ENCODE data around the gene DCAF6.
"Not testable (repeated sequence)": the region's sequence is repeated elsewhere in the genome, so short reads cannot be mapped to it uniquely, and the experiment has no call there.

DCAF6 gene

DNA sequence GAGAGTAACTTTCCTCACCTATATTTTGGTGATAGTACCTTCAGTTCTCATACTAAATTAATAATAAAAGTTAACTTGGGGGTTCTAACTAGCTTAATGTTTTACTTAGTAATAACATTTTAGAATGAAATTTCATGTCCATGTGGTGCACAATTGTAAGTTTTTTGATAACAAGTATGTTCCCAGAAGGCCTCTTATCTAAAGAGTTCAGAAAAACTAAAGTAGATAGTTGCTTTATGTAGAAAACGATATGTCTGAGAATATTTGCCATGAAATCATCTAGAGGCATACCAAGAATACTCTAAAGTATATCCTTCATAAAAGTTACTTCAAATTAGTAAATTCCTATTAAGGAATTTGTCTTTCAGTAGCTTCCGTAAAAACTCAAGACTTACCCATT lies 12.4 kb upstream of the DCAF6 start:
- H3K36me3 ChIP-seq (ENCODE audit: insufficient read depth, insufficient read length, low read length): peaks cover 3% of the 10 kb centered on the region
- DNase-seq (ENCODE audit: low read depth, low spot score): no peak
- no peaks in the 10 kb centered on the region for H3K4me1 ChIP-seq (ENCODE audit: insufficient read depth, insufficient read length)
- TF ChIP-seq YY1 (IDR thresholded peaks at IDR 0.05; ENCODE audit: insufficient read depth, insufficient read length) (no peak), SUZ12 (IDR thresholded peaks at IDR 0.05; ENCODE audit: extremely low read depth, insufficient read depth, insufficient read length) (no peak), ZNF274 (IDR thresholded peaks at IDR 0.05; ENCODE audit: low read depth, low read length) (no peak)
- no peak overlapping the region for H3K4me3 ChIP-seq (ENCODE audit: insufficient read length, low read depth)
- H3K9ac ChIP-seq (ENCODE audit: insufficient read length, low read depth): no peak overlapping the region
- no peaks in the 10 kb centered on the region for H3K9me3 ChIP-seq (ENCODE audit: insufficient read depth, low read length)
- H3K27me3 ChIP-seq (ENCODE audit: insufficient read depth, insufficient read length): no peaks in the 10 kb centered on the region

DNA sequence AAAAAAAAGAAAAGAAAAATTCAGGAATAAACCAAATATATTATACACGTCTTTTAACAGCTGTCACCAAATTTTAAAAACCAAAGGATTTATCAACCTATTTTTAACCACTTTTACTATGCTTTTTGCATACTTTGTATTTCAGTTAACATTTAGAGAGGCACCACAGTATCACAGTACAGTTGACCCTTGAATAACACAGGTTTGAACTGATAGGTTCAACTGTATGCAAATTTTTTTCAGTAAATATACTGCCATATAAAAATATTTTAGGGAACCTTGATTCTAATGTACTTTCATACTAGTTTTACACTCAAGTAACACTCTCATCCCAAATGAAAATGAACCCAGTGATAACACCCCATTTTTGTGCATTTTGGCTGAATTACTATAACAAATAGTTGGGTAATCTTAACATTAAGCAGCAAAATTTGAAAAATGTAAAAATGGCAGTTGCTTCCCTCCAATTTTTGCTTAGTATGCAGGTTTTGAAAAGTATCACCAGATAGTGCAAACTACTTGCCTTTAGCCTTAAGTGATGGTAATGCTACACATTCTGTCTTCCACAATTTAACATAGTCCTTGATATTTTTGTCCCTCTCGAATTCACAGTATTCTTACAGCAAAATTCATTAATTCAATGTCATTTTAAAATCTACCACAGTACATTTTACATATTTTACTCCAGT lies 11.8 kb upstream of the DCAF6 start:
- DNase-seq (ENCODE audit: low read depth, low spot score): no peak
- Histone ChIP-seq H3K4me3 (ENCODE audit: insufficient read length, low read depth) (no peak overlapping the region), H3K4me1 (ENCODE audit: insufficient read depth, insufficient read length) (no peaks in the 10 kb centered on the region), H3K27me3 (ENCODE audit: insufficient read depth, insufficient read length) (no peaks in the 10 kb centered on the region), H3K9ac (ENCODE audit: insufficient read length, low read depth) (no peak overlapping the region), H3K9me3 (ENCODE audit: insufficient read depth, low read length) (no peaks in the 10 kb centered on the region), H3K36me3 (ENCODE audit: insufficient read depth, insufficient read length, low read length) (peaks cover 3% of the 10 kb centered on the region)
- TF ChIP-seq ZNF274 (IDR thresholded peaks at IDR 0.05; ENCODE audit: low read depth, low read length): no peak
- no peak for TF ChIP-seq SUZ12 (IDR thresholded peaks at IDR 0.05; ENCODE audit: extremely low read depth, insufficient read depth, insufficient read length)
- TF ChIP-seq YY1 (IDR thresholded peaks at IDR 0.05; ENCODE audit: insufficient read depth, insufficient read length): no peak

GRCh38 chr1:167926486-167926997 lies 9.9 kb upstream of the DCAF6 start:
- DNase-seq (ENCODE audit: low read depth, low spot score): no peak
- H3K4me1 ChIP-seq (ENCODE audit: insufficient read depth, insufficient read length): no peaks in the 10 kb centered on the region

GRCh38 chr1:167927046-167927754 lies 9.3 kb upstream of the DCAF6 start:
- DNase-seq (ENCODE audit: low read depth, low spot score): no peak
- Histone ChIP-seq H3K36me3 (ENCODE audit: insufficient read depth, insufficient read length, low read length) (peaks cover 3% of the 10 kb centered on the region), H3K4me3 (ENCODE audit: insufficient read length, low read depth) (no peak overlapping the region), H3K4me1 (ENCODE audit: insufficient read depth, insufficient read length) (no peaks in the 10 kb centered on the region), H3K27me3 (ENCODE audit: insufficient read depth, insufficient read length) (no peaks in the 10 kb centered on the region), H3K9ac (ENCODE audit: insufficient read length, low read depth) (no peak overlapping the region), H3K9me3 (ENCODE audit: insufficient read depth, low read length) (no peaks in the 10 kb centered on the region)
- TF ChIP-seq ZNF274 (IDR thresholded peaks at IDR 0.05; ENCODE audit: low read depth, low read length) (no peak), YY1 (IDR thresholded peaks at IDR 0.05; ENCODE audit: insufficient read depth, insufficient read length) (no peak), SUZ12 (IDR thresholded peaks at IDR 0.05; ENCODE audit: extremely low read depth, insufficient read depth, insufficient read length) (no peak)

More at GRCh38 chr1:167926486-167926997, 9.9 kb upstream of the DCAF6 start:
- peaks cover 3% of the 10 kb centered on the region for H3K36me3 ChIP-seq (ENCODE audit: insufficient read depth, insufficient read length, low read length)
- no peaks in the 10 kb centered on the region for H3K27me3 ChIP-seq (ENCODE audit: insufficient read depth, insufficient read length)
- no peaks in the 10 kb centered on the region for H3K9me3 ChIP-seq (ENCODE audit: insufficient read depth, low read length)
- H3K9ac ChIP-seq (ENCODE audit: insufficient read length, low read depth): no peak overlapping the region
- no peak overlapping the region for H3K4me3 ChIP-seq (ENCODE audit: insufficient read length, low read depth)
- no peak for TF ChIP-seq YY1 (IDR thresholded peaks at IDR 0.05; ENCODE audit: insufficient read depth, insufficient read length)
- no peak for TF ChIP-seq SUZ12 (IDR thresholded peaks at IDR 0.05; ENCODE audit: extremely low read depth, insufficient read depth, insufficient read length)
- no peak for TF ChIP-seq ZNF274 (IDR thresholded peaks at IDR 0.05; ENCODE audit: low read depth, low read length)

- Histone ChIP-seq H3K4me1 (ENCODE audit: insufficient read depth, insufficient read length) (no peaks in the 10 kb centered on the region), H3K9me3 (ENCODE audit: insufficient read depth, low read length) (no peaks in the 10 kb centered on the region), H3K36me3 (ENCODE audit: insufficient read depth, insufficient read length, low read length) (no peaks in the 10 kb centered on the region), H3K27me3 (ENCODE audit: insufficient read depth, insufficient read length) (no peaks in the 10 kb centered on the region), H3K9ac (ENCODE audit: insufficient read length, low read depth) (no peak overlapping the region), H3K4me3 (ENCODE audit: insufficient read length, low read depth) (no peak overlapping the region)
- DNase-seq (ENCODE audit: low read depth, low spot score): no peak
- TF ChIP-seq YY1 (IDR thresholded peaks at IDR 0.05; ENCODE audit: insufficient read depth, insufficient read length) (no peak), ZNF274 (IDR thresholded peaks at IDR 0.05; ENCODE audit: low read depth, low read length) (no peak), SUZ12 (IDR thresholded peaks at IDR 0.05; ENCODE audit: extremely low read depth, insufficient read depth, insufficient read length) (no peak)
Measured at GRCh38 chr1:167928457-167928852, 8.0 kb upstream of the DCAF6 start.

DNA sequence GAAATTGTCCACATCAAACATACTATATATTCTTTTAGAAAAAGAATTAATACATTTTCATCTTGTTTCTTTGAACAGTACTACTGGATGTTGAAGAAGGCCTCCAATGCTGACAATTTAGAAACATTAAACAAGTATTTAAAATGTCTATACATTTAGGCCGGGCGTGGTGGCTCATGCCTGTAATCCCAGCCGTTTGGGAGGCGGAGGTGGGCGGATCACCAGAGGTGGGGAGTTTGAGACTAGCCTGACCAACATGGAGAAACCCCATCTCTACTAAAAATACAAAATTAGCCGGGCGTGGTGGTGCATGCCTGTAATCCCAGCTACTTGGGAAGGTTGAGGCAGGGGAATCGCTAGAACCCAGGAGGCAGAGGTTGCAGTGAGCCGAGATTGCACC lies 7.6 kb upstream of the DCAF6 start:
- not testable (repeated sequence) for DNase-seq (ENCODE audit: low read depth, low spot score); H3K4me1 ChIP-seq (ENCODE audit: insufficient read depth, insufficient read length); H3K9me3 ChIP-seq (ENCODE audit: insufficient read depth, low read length); H3K4me3 ChIP-seq (ENCODE audit: insufficient read length, low read depth); H3K27me3 ChIP-seq (ENCODE audit: insufficient read depth, insufficient read length); H3K9ac ChIP-seq (ENCODE audit: insufficient read length, low read depth); H3K36me3 ChIP-seq (ENCODE audit: insufficient read depth, insufficient read length, low read length)

- no peaks in the 10 kb centered on the region for H3K36me3 ChIP-seq (ENCODE audit: insufficient read depth, insufficient read length, low read length)
- no peak overlapping the region for H3K9ac ChIP-seq (ENCODE audit: insufficient read length, low read depth)
- H3K9me3 ChIP-seq (ENCODE audit: insufficient read depth, low read length): no peaks in the 10 kb centered on the region
- H3K4me1 ChIP-seq (ENCODE audit: insufficient read depth, insufficient read length): no peaks in the 10 kb centered on the region
- DNase-seq (ENCODE audit: low read depth, low spot score): no peak
- no peaks in the 10 kb centered on the region for H3K27me3 ChIP-seq (ENCODE audit: insufficient read depth, insufficient read length)
- TF ChIP-seq ZNF274 (IDR thresholded peaks at IDR 0.05; ENCODE audit: low read depth, low read length): no peak
- no peak for TF ChIP-seq SUZ12 (IDR thresholded peaks at IDR 0.05; ENCODE audit: extremely low read depth, insufficient read depth, insufficient read length)
- TF ChIP-seq YY1 (IDR thresholded peaks at IDR 0.05; ENCODE audit: insufficient read depth, insufficient read length): no peak
- H3K4me3 ChIP-seq (ENCODE audit: insufficient read length, low read depth): no peak overlapping the region
Measured at GRCh38 chr1:167929725-167930124, 6.8 kb upstream of the DCAF6 start.
